HepG2 (cell line): ENCODE measurements around the gene COASY. TPM values are rescaled to one million over a fixed set of nuclear protein-coding genes. Genes with fewer than 3 reads are reported as not detected.

Source experiments
- ZBTB46 ChIP-seq: sonication (generic); formaldehyde crosslinking; IDR thresholded peaks from 2 replicates; pipeline ENCODE4 v1.4.0; 2020; ENCODE audit warnings: mild to moderate bottlenecking, missing genetic modification reagents, borderline replicate concordance
- ZKSCAN5 ChIP-seq: sonication (generic); formaldehyde crosslinking; IDR thresholded peaks from 2 replicates; pipeline ENCODE4 v1.5.1; 2020; ENCODE audit warnings: mild to moderate bottlenecking, missing genetic modification reagents
- ZNF124 ChIP-seq: sonication (generic); formaldehyde crosslinking; IDR thresholded peaks from 2 replicates; pipeline ENCODE4 v1.4.0; 2020; ENCODE audit warnings: missing genetic modification reagents
- ZNF335 ChIP-seq: sonication (generic); formaldehyde crosslinking; IDR thresholded peaks from 2 replicates; pipeline ENCODE4 v1.4.0; 2020; ENCODE audit warnings: missing genetic modification reagents
- ZNF543 ChIP-seq: sonication (generic); formaldehyde crosslinking; IDR thresholded peaks from 2 replicates; pipeline ENCODE4 v1.4.0; 2020; ENCODE audit warnings: mild to moderate bottlenecking, missing genetic modification reagents
- ZNF816 ChIP-seq: sonication (generic); formaldehyde crosslinking; IDR thresholded peaks from 2 replicates; pipeline ENCODE4 v1.8.0; 2022; ENCODE audit warnings: missing genetic modification reagents, mild to moderate bottlenecking, borderline replicate concordance
- polyA plus RNA-seq, 8 experiments: library from polyadenylated mRNA; depleted of rRNA in 3 of 8; stranded (reverse) in 7 of 8; unstranded in 1 of 8; fragments of >200 nt; fragmentation: Illumina TruSeq in 4 of 8; extraction: Trizol in 4 of 8; gene quantifications; 2 replicates each; pipeline versions ENCODE4 v1.2.1 to v1.2.3, GENCODE V29; 2011 to 2016; ENCODE audit warnings: low read depth in 4 of 8, missing spikeins in 1 of 8, mixed read lengths in 1 of 8; ENCODE audit not compliant: insufficient read depth in 1 of 8
- total RNA-seq, 5 experiments: library from RNA; depleted of rRNA; stranded (reverse); fragments of >200 nt; fragmentation: Illumina TruSeq; extraction: Trizol; gene quantifications; 2 replicates each; pipeline ENCODE4 v1.2.3, GENCODE V29; 2016; ENCODE audit warnings: low read depth in 1 of 5
- TF ChIP-seq, protein P1 (sequence below): sonication (generic); formaldehyde crosslinking; IDR thresholded peaks from 2 replicates; pipeline ENCODE4 v1.4.0; 2020; ENCODE audit warnings: missing genetic modification reagents
- TF ChIP-seq, protein P2 (sequence below): sonication (generic); formaldehyde crosslinking; IDR thresholded peaks from one replicate; pipeline ENCODE4 v1.5.1; 2020; ENCODE audit warnings: mild to moderate bottlenecking, missing genetic modification reagents; ENCODE audit errors: not compliant biosample characterization

Gene COASY
- total and polyA plus RNA-seq, 2 of the 13 experiments (the other 11 are each of a cell fraction or from before 2014, with no cell fraction given) = 90.7 to 125 TPM

- TF ChIP-seq ZNF816 (CRISPR knock-in tag) (0 out of 2 replicates have a peak, but pooled peaks have one; percentile 70), ZBTB46 (CRISPR knock-in tag) (0 out of 2 replicates have a peak, but pooled peaks have one; percentile 17), ZKSCAN5 (CRISPR knock-in tag) (0 out of 2 replicates have a peak, but pooled peaks have one; percentile 17), ZNF335 (CRISPR knock-in tag) (0 out of 2 replicates have a peak, but pooled peaks have one; percentile 53), ZNF124 (CRISPR knock-in tag) (peak; percentile 70; the same call in 1 of the 2 replicates), ZNF543 (no peak)
- TF ChIP-seq, protein P1, sequence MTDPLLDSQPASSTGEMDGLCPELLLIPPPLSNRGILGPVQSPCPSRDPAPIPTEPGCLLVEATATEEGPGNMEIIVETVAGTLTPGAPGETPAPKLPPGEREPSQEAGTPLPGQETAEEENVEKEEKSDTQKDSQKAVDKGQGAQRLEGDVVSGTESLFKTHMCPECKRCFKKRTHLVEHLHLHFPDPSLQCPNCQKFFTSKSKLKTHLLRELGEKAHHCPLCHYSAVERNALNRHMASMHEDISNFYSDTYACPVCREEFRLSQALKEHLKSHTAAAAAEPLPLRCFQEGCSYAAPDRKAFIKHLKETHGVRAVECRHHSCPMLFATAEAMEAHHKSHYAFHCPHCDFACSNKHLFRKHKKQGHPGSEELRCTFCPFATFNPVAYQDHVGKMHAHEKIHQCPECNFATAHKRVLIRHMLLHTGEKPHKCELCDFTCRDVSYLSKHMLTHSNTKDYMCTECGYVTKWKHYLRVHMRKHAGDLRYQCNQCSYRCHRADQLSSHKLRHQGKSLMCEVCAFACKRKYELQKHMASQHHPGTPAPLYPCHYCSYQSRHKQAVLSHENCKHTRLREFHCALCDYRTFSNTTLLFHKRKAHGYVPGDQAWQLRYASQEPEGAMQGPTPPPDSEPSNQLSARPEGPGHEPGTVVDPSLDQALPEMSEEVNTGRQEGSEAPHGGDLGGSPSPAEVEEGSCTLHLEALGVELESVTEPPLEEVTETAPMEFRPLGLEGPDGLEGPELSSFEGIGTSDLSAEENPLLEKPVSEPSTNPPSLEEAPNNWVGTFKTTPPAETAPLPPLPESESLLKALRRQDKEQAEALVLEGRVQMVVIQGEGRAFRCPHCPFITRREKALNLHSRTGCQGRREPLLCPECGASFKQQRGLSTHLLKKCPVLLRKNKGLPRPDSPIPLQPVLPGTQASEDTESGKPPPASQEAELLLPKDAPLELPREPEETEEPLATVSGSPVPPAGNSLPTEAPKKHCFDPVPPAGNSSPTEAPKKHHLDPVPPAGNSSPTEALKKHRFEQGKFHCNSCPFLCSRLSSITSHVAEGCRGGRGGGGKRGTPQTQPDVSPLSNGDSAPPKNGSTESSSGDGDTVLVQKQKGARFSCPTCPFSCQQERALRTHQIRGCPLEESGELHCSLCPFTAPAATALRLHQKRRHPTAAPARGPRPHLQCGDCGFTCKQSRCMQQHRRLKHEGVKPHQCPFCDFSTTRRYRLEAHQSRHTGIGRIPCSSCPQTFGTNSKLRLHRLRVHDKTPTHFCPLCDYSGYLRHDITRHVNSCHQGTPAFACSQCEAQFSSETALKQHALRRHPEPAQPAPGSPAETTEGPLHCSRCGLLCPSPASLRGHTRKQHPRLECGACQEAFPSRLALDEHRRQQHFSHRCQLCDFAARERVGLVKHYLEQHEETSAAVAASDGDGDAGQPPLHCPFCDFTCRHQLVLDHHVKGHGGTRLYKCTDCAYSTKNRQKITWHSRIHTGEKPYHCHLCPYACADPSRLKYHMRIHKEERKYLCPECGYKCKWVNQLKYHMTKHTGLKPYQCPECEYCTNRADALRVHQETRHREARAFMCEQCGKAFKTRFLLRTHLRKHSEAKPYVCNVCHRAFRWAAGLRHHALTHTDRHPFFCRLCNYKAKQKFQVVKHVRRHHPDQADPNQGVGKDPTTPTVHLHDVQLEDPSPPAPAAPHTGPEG (CRISPR knock-in tag) = 0 out of 2 replicates have a peak, but pooled peaks have one; percentile 67
- TF ChIP-seq, protein P2, sequence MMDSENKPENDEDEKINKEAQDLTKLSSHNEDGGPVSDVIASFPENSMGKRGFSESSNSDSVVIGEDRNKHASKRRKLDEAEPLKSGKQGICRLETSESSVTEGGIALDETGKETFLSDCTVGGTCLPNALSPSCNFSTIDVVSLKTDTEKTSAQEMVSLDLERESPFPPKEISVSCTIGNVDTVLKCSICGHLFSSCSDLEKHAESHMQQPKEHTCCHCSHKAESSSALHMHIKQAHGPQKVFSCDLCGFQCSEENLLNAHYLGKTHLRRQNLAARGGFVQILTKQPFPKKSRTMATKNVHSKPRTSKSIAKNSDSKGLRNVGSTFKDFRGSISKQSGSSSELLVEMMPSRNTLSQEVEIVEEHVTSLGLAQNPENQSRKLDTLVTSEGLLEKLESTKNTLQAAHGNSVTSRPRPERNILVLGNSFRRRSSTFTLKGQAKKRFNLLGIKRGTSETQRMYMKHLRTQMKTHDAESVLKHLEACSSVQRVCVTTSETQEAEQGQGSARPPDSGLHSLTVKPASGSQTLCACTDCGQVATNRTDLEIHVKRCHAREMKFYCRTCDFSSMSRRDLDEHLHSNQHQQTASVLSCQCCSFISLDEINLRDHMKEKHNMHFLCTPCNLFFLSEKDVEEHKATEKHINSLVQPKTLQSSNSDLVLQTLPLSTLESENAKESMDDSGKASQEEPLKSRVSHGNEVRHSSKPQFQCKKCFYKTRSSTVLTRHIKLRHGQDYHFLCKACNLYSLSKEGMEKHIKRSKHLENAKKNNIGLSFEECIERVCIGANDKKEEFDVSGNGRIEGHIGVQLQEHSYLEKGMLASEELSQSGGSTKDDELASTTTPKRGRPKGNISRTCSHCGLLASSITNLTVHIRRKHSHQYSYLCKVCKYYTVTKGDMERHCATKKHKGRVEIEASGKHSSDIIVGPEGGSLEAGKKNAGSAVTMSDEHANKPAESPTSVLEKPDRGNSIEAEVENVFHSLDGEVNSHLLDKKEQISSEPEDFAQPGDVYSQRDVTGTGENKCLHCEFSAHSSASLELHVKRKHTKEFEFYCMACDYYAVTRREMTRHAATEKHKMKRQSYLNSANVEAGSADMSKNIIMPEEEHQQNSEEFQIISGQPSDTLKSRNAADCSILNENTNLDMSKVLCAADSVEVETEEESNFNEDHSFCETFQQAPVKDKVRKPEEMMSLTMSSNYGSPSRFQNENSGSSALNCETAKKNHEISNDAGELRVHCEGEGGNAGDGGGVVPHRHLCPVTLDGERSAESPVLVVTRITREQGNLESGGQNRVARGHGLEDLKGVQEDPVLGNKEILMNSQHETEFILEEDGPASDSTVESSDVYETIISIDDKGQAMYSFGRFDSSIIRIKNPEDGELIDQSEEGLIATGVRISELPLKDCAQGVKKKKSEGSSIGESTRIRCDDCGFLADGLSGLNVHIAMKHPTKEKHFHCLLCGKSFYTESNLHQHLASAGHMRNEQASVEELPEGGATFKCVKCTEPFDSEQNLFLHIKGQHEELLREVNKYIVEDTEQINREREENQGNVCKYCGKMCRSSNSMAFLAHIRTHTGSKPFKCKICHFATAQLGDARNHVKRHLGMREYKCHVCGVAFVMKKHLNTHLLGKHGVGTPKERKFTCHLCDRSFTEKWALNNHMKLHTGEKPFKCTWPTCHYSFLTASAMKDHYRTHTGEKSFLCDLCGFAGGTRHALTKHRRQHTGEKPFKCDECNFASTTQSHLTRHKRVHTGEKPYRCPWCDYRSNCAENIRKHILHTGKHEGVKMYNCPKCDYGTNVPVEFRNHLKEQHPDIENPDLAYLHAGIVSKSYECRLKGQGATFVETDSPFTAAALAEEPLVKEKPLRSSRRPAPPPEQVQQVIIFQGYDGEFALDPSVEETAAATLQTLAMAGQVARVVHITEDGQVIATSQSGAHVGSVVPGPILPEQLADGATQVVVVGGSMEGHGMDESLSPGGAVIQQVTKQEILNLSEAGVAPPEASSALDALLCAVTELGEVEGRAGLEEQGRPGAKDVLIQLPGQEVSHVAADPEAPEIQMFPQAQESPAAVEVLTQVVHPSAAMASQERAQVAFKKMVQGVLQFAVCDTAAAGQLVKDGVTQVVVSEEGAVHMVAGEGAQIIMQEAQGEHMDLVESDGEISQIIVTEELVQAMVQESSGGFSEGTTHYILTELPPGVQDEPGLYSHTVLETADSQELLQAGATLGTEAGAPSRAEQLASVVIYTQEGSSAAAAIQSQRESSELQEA (CRISPR knock-in tag) = peak; percentile 32
These were observed 26.5 kb upstream of the COASY start (continued) for GRCh38 chr17:42535155-42536047.
